Stimulated activated CD8-positive, alpha-beta memory T cell treated with anti-CD3 and anti-CD28 coated beads, Interleukin-7, amount 100 ng/mL, for 1 hour (primary cell): ENCODE measurements around the gene CCND1.

Experiments used
- DNase-seq, 2 donors: peaks; one replicate each; pipeline ENCODE4 v3.0.0-alpha.2; 2020; ENCODE audit warnings: low read depth in 2 of 2

Gene CCND1

DNA sequence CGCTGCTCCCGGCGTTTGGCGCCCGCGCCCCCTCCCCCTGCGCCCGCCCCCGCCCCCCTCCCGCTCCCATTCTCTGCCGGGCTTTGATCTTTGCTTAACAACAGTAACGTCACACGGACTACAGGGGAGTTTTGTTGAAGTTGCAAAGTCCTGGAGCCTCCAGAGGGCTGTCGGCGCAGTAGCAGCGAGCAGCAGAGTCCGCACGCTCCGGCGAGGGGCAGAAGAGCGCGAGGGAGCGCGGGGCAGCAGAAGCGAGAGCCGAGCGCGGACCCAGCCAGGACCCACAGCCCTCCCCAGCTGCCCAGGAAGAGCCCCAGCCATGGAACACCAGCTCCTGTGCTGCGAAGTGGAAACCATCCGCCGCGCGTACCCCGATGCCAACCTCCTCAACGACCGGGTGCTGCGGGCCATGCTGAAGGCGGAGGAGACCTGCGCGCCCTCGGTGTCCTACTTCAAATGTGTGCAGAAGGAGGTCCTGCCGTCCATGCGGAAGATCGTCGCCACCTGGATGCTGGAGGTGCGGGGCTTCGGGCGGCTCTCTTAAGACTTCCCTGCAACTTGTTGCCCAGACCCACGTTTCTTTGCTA is at the start of gene CCND1:
CCND1 (plus strand) TSS at position 162 of the 587 bp plus-strand sequence; CDS start at position 320, 158 bp downstream.
- no peak for DNase-seq

DNA sequence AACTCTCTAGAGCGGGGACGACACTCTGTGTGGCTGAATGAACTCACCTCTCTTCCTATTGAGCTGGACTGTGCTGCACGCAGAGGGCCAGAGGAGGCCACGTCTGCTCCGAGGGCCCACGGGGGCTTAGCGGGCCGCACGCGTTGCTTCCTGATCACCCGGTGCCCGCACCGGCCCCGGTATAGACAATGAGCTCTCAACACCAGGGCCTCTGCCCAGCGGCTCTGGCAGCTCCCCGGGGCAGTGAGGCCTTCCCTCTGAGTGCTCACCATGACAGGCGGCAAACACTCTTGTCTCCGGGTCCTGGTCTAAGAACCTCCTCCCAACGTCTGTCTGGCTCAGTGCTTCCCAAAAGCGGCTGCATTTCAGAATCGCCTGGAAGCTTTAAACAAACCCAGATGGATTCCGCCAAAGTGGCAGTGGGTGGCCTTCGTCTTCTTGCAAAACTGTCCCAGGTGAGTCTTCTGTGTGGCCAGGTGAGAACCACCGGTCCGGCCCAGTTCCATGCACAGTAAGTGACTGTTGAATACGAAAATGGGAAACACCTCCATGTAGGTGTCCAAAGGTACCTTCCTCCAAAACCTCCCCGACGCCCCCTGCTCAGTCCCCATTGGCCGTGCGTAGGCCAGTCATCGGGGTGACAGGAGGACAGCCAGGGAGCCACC is 47.8 kb upstream of the CCND1 start:
- no peak for DNase-seq

DNA sequence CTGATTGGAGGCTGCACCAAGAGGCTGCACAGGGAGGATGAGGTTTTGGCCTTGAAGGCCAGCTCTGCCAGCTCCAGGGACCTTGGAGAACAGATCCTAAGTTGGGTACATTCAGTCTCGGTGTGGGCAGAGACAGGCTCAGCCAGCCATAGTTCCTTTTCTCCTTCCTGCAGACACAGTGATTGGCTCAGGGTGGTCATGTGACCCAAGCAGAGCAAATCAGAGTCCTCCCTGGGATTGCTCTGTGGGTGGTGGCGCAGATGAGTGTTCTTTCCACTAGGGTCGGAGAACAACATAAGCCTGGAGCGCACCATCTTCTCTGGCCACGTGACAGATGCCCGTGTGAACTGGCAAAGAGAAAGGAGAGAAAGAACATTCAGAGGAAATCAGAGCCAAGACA is 47.1 kb upstream of the CCND1 start:
- no peak for DNase-seq

DNA sequence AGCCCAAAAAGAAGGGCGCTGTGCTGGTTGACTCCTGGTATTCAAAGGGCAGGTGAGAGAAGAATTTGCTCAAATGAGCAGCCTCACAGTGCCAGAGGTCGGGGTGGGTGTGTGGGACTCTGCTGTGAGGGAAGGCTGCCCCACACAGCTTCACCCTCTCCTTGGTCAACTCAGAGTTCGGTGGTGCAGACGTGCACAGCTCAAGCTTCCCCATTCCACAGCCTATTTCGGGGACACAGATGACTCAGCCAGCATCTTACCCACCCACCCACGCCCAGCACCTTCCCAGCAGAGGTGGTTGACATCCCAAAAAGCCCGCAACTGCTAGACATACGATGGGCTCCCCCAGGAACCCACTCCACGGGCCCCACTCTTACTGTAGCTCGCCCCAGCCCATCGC is 46.5 kb upstream of the CCND1 start:
- no peak for DNase-seq

DNA sequence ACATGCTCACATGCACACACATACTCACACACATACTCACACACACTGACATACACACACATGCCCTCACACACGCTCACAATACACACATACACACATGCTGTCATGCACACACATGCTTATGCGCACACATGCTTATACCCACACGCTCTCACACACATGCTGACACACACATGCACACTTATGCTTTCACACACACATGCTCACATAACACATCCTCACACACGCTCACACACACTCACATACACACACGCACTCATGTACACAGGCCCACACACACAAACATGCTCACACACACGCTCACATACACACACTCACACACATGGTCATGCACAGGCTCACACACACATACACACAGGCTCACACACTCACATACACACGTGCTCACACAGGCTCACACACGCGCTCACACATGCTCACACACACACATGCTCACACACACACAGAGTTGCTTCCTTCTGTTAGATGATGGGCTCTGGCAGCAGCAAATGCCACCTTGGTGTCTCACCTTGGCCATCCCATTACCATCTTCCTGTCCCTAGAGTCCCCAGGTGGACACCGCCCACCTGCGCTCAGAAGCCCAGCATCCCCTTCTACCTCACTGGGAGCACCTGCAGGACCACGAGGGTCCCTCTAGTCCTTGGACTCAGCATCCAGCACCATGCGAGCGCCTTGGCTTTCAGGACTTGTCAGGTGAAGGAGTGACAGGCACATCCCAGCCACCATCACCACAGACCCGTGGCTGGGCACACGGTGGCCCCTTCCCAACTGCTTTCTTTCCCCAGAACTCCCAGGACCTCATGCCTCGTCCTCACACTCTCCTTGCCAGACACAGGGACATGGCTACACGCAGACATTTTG is 44.9 kb upstream of the CCND1 start:
- DNase-seq, result no peak

DNA sequence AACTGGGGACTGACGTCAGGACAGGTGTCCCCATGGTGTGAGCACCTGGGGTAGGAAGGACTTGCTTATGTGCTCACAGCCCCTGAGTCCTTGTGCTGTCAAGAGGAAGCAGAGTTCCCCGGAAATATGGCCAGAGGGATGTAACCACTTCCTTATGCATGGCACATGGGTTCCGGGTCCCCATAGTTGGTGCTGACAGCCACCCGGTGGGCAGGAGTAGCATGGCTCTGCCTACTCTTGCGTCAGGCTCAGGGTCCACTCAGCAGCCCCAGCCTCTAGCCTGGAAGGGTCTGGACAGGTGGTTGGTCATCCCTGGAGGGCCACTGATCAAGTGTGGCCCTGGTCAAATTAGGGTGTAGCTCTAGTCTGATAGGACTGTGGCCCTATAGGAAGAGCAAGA is 42.8 kb upstream of the CCND1 start:
- DNase-seq, result no peak

DNA sequence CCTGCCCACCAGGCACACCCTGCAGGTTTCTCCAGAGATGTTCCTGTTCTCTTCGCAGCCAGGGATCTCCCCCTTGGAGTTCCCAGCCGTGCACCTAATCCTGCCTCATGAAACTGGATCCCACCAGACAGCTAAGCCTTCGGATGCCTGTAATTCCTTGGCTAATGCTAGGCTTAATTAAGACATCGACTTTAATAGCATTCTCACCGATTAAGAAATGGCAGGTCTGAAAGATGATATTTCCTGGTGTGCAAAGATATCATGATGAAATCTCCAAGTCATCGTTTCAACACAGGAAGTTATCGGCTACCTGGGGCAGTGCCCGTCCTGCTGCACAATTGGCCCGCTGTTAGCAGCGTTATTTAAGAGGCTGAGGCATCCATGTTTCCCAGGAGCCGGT is 41.5 kb upstream of the CCND1 start:
- no peak for DNase-seq

DNA sequence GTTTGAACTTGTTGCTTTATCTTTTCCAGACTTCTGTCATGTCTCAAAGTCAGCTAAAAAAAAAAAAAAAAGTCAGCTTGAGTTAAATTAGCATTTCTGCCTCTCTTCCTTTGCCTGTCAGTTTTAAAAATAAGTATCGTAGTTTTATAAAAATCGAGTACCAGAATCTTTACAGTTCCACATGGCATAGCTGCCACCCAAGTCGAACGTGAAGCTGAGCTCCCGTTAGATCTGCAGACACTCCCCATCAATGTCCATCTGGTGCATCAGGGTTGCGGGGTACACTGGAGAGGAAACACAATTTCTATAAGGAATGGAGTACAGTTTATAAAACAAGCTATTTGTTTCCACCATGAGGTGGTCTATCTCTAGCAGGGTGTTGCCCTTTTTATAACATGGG is 41.0 kb upstream of the CCND1 start:
- no peak for DNase-seq

DNA sequence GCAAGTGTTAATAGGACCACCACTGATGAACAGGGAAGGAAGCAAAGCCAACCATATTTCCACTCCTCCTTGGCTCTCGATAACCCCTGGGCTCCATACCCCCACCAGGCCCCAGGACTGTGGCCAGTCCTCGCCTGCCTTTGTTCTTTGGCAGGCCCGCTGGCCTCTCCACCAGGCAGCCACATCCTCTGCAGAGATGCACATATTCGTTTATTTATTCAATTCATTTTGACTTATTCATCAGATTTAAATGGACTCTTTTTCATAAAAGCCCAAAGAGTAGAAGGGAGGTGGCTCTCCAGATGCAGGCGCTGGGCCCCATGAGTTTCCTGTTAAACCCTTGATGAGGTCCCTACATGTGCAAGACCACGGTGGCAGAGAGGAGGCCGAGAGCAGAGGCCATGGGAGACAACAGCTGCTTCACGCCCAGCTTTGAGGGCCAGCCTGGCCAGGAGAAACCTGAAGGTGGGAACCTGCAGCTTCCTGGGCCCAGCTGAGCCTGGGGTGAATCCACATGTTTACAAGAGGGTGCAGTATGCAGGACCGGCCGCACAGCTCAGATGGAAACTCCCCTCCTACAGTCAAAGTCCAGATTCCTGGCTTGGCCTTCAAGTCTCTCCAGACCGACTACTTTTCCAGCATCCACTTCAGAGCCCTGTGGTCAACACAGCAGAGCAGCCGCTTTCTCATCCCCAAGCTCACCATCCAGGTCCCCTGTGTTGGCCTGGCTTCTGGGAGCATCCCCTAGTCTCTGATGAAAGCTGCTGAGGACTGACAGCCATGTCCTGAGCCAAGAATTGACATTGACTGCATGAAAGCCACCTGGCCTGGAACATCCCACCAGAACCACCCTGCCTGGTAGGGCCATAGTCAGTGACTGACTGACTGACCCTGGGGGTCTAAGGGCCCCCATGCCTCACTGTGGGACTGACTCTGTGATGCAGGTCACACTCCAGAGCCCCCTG is 39.7 kb upstream of the CCND1 start:
- no peak for DNase-seq

DNA sequence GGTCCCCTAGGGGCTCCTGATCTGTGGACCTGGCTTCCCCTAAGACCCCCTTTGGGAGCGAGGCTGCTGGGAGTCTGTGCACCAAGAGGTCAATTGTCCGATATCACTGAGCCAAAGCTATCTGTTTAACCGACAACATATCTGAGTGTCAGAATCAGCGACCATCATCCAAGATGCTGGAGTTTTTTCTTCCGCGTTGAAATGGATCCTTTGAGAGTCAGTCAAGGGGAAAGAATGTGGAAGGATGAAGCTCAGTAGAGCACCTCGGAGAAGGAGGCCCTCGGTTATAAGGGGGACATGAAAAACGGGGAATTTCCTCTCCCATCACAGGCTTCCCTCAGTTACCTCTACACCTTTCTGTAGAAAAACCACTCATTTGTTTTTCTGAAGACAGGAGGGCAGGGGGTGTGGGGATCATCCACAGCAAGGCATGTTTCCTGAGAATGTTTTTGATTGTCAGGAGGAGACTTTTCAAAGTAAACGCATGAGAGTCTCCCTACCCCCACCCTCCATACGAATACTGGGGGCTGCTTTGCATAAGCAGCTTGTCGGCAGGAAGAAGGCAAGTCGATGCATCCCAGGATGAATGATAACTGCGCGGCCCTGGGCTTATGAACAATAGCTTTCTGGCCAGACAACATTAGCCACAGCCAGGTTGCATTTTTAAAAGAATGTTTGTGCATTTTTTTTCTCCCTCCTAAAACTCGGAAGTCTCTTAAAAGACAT is 37.7 kb upstream of the CCND1 start:
- DNase-seq, result no peak

DNA sequence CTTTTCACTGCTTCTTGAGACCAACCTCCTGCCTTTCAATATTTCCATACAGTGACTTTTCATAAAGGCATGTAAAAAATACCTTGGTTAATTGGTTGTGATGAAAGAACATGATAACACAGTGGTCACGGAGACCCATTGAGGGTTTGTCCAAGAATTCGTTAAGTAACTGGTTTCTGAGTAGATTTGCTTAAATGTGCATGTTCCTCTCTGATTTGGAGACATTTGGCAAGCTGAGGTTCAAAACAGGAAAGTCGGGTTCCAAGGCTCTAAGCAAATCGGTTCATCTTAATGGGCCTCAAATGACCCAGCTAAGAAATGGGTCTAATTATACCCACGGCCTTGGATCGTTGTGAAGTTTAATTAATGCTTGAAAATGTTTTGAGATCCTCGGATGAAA is 36.9 kb upstream of the CCND1 start:
- DNase-seq, result no peak

DNA sequence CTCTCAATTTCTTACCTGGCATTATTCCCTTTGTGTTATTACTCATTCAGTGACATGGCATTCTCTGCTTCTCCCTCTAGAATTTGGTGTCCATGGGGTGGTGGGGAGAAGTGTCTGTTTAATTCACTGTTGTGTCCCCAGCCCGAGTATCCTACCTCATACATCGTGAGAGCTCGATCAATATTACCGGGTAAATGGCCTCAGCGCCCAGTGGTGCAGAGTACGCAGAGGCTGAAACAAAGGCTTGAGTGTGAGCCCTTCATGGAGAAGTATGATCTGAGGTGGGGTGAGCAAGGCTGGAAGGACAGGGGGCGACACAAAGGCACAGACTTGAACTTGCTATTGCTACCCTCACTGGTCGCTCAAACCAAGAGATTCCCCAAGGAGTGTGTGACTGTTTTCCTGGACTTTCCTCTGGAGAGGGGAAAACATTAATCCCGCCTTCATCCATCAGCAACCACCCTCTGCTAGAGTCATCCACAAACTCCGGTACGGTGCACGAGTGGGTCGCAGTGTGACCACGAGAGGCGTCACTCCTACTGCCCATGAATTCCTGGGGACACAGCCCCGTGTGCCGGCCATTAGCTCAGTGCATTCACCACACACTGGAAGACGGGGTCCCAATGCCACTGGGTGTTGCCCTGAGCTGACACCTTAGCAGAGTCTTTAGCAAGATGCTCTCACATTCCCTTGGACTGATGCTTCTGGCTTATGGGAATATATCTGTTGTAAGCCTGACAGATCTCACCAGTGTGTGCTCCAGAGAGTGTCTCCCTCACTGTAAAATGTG is 35.0 kb upstream of the CCND1 start:
- no peak for DNase-seq

DNA sequence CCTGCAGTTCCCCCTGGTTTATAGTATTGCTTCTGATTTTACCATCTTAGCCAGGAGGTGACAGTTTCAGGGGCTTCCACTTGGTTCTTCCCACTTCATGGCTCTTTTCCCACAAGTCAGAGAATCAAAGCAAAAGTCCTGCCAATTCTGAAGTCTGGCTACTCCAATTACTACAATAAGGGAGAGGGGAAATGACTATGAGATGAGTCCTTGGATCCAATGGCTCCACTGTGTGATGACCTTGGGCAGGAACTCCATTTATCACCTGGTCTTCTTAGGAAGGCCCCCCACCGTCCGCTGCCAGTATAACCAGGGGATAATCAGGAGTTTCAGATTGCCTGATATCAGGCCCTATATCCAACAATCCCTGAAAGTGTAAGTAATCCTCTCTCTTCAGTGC is 31.6 kb upstream of the CCND1 start:
- no peak for DNase-seq

DNA sequence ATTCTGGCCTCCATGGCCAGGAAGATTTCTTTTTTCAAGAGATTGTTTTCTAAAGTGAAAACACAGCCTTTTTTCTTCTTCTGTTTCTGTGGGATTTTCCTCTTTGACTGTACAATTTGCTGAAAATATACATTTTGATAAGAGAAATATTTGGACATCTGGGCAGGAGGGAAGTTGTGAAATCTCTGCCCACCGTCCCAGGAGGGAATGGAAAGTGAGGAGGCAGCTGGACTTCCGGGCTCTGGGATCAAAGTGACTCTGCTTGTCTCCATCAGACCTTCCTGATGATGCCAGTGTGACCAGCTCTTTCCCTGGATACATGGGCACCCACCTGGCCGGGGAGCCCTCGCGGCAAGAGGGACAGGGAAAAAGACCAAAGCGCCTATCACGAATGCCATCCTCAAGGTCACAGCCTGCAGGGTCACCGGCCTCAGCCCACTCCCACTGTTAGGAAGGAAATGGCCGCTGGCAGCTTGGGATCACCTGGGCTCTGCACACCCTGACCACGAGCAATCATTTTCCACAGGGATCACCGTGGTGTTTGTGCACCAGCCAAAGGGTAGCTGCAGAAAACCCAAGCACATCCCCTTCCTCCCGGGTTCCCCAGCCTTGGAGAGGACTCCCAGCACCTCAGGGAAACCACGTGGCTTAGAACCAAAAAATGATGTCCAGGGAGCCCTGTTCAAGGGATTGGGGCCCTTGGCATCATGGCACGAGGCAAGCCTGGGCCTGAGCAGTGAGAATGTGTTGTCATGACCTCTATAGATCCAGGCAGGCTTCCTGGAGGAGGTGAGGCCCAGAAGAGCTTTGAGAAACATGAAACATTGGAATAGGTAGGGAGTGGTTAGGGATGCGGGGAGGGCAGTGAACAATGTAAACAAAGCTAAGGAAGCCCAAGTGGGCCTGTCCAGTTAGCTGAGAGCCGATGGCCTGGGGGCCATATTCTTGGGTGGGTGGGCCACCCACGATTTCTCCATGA is 29.1 kb upstream of the CCND1 start:
- DNase-seq, result no peak

DNA sequence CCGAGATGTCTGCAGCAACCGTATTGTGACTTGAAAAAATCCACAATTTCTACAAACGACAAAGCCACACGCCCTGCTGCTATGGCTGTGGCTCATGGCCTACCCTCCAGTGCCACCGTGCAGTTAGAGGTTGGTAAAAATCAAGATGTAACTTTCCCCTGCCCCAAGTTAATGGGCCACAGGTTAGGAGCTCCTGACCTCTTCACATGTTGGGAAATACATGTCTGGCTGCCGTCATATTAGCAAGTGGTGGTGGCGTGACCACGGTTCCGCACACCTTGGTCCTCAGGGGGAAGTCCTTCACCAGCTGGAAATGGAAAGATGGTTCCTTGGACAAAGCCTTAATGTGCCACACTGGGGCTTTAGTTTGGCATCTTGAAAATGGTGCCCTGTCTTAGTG is 27.4 kb upstream of the CCND1 start:
- no peak for DNase-seq

DNA sequence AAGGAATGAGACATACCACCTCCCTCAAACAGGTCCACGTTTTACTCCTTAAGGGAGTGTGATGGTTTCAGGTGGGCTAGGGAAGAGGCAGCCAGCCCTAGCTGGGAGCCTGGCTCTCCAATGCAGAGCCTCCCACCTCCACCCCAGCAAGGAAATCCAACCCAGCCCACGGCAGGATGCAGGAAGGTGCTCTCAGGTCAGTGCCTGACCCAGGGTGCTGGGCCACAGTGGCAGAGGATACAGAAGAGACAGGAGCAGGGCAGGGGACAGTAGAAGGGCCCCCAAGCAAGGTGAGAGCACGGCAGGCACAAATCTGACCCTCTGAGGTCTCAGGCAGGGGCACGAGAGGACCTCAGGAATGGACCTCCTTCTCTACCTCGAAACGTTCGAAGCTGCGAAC is 26.9 kb upstream of the CCND1 start:
- DNase-seq, result no peak

DNA sequence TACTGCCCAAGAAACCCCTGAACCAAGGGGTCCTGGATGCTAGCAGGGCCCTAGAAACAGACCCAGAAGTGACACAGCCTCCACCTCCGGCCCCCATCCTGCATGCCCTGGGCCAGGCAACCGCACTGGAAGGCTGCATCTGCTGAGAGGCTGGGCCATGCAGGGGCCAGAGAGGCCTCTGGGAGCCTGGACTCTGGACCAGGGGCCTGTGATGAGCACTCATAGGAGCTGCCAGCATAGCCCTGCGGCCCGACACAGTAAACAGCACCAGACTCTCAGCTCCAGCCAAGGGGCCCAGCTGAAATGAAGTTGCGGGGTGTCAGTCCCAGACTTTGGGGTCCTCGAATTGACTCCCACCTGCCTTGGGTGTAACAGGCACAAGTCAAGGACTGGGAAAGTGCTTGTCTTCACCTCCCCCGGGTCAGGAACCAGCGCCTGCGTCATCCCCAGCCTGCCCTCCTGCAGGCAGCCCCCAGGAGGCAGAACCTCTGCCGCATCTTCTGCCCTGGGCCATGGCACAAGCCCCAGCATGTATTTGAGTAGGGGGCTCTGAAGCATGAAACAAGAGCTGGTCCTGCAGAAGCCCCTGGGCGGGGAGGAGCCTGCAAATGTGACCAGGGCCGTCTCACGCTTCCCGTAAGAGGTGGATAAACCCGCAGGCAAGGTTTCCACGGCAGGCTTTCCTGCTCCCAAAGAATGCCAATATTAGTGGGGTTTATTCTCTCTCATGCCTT is 25.2 kb upstream of the CCND1 start:
- no peak for DNase-seq

DNA sequence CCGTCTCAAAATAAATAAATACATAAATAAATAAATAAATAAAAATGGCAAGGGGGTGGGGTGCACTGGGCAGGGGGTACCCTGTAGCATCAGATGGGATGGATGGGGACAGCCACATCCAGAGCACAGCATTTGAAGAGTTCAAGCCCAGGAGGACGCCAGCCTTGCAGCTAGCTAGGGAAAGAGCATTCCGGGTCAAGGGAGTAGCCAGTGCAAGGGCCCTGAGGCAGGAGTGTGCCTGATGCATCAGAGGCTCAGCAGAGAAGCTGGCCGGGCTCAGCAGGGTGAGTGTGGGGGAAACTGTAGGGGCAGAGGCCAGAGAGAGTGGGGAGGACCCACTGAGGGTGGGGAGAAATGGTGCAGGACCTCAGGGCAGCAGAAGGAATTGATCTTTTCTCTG is 23.7 kb upstream of the CCND1 start:
- DNase-seq, result no peak
